Measurements from ENCODE around the gene CCDC192.
"Not testable (repeated sequence)": the region's sequence is repeated elsewhere in the genome, so short reads cannot be mapped to it uniquely, and the experiment has no call there.

The CCDC192 gene

DNA sequence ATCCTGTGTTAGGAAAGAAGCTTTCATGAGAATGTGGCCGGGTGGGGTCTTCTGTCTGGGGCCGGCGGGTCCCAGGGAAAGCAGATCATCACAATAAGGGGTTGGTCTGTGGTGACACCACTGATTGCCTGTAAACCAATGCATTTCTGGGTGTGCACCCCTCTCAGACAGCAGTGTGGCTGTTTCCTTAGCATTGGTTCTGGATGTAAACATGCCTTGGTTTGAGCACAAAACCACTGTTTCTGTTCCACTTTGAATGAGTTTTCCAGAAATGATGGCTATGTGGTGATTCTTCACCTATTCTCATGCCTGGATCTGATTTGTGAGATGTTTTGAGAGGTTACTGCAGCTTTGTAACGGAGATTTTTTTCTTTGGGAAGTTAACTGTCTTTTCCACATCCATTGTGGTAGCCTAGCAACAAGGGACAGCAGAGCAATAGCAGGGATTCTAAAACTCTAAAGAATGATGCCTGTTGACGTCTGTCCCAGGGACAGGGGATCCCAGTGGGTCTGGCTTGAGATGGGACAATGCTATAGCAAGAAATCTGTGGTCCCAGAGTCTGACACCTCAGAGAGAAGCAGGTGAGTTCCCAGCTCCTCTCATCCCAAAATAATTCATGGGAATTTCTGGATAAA is at the start of gene CCDC192:
TSS of gene CCDC192 (plus strand) at position 466 of the 636 bp plus-strand sequence. CDS start at position 521, 55 bp downstream.
- no peak for DNase-seq

- DNase-seq, result no peak
These were observed 46.4 kb upstream of the CCDC192 start for GRCh38 chr5:127656825-127657224.

DNA sequence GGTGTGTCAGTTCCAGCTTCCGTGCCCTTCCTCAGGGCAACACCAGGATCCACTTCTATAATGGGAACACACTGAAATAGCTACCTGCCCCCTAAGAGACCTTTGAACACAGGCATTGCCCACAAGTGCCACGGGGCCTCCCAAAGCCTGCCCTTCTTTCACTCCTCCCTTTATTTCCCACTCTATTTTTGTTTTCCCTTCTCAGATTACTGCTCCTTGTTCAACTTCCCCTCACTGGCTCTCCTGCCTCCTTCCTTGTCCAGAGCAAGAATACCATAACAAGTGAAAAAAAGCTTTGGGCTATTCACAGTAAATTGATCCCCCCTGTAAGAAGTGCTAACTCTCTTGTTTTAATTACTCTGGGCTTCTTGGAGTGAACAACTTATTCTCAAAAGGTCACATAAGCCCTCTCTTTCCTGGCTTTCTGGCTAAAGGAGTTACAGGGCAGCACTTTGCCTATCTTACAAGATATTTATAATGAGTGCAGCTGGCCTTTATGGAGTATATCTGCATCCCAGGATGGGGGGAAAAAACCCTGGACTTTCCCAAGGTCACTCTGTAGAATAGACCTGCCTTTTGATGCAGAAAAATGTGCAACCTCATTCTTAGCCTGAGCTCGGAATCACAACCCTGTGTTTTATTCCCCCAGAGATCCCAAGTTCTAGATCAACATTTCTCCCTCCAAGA is 43.0 kb upstream of the CCDC192 start:
- DNase-seq, result no peak

DNA sequence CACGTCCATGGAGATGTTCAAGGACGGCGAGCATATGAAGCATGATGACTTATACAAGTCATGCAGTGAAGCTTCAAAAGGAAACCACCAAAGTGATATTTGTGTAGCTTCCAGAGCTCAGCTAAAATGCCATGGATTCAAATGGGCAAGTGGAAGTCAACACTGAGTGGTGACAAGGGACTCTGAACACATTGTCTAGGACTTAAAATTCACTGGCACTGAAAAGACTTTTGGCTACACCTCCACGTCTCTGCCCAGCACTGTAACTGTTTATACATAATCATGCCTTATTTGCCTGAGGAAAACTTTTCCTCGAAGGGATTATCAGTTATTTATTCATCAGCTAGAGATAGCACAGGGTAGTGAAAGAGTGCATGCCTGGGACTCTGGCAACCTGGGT is 39.1 kb upstream of the CCDC192 start:
- no peak for DNase-seq

- no peak for DNase-seq
These were observed 37.5 kb upstream of the CCDC192 start for GRCh38 chr5:127665641-127666040.

DNA sequence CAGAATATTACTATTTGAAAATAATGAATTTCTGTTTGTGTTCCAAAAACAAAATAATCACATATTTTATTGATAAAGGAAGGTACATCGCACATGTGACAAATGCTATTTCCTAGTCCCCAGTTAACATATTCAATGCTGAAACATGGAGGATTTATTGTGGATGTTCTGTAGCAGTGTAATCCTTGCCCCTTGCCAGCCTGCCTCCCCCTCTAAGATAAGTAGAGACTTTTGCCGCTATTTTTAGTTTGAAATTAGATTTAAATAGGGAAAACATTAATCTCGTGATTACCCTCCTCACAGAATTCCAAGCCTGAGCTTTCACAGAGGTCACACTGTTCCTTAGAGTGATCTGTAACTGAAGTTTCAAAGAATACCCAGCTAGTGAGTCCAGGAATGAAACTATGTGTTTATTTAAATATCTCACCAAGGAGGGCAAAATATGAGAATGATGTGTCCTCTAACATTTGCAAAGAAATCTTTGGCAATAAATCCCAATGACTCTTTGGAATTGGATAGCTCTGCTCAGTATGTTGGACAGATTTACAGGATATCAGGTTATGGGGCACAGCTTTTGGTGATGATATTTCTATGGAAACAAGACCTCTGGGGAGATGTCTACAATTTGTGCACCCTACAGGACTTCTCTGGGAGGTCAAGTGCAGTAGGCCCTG is 37.0 kb upstream of the CCDC192 start:
- no peak for DNase-seq

DNA sequence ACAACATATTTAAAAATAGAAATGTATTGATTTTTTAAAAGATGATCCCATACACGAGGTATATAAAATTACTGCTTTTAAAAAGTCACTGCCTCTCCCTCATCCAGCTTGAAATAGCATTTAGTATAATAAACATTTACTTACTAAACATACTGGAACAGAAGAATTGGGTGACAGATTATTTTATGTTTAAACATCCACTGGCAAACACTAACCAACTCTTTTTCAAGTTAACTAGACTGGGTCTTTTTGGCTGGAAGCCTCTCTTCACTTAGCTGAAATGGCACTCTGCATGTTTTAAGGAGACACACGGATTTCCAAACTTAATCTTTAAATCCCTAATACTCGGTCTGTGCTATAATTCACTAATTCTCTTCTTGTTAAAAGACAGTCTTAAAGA is 35.3 kb upstream of the CCDC192 start:
- DNase-seq, result no peak

- no peak for DNase-seq
These were observed 32.0 kb upstream of the CCDC192 start for GRCh38 chr5:127671218-127671617.

DNA sequence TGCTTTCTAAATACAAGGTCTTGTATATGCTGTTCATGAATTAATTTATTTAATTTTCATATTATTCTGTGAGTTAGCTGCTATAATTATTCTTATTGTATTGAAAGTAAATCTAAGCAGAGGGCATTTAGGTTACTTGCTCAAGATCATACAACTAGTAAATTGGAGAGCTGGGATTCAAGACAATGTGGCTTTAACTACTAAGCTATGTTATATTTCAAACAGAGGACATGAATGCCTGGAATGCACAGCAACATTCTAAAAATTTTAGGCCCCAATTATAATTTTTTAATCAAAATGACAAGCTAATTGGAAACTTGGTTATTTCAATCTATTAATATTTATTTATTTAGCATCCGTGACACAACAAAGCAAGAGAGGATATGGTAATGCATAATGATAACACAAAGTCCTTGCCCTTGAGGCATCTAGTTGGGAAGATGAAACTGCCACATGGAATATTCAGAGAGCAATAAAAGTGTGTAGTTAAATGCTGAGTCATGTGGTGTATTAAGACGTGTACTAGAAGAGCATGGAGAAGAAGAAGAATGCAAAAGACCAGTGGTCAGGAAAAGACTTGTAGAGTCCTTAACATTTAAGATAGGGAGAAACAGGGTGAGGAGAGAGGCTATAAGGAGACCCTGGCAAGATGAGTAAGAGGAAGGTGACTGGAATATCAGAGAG is 29.9 kb upstream of the CCDC192 start:
- no peak for DNase-seq

- DNase-seq, result not testable (repeated sequence)
These were observed 26.2 kb upstream of the CCDC192 start for GRCh38 chr5:127676951-127677350.

DNA sequence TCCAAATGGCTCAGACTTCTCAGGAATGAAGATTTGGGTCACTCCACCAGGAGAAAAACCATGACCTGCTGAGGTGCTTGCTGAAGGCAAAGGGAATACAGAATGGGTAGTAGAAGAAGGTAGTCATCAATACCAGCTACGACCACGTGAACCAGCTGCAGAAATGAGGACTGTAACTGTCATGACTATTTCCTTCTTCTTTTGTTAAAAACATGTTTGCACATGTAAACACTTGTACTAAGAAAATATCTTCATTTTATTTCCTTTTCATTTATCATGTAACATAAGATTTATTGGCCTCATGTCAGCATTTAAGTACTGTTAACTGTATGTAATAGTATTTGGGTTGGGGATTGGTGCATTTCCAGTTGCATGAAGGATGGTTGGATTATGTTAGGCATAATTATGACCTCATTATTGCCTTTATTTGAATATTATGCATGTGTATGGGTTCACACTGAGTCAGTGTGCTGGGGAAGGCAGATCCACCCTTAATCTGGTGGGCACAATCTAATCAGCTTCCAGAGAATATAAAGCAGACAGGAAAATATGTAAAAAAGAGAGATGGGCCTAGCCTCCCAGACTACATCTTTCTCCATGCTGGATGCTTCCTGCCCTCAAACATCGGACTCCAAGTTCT is 23.4 kb upstream of the CCDC192 start:
- DNase-seq, result not testable (repeated sequence)

DNA sequence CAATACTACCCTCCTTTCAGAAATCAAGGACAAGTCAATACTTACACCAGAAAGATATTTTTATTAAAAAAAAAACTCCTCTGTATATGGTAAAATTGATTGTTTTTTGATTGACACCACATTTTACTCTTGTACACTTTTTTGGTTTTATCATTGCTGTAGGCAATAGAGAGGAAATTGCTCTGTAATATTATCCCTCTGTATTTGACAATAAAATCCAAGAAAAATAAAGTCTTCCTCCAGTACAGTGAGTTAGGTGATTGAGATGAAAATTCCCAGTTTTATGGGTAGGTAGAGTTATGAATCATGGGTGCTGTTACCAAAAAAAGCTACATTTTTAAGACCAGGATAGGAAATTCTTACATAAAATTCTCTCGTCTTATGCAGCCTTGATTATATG is 22.6 kb upstream of the CCDC192 start:
- DNase-seq, result no peak

DNA sequence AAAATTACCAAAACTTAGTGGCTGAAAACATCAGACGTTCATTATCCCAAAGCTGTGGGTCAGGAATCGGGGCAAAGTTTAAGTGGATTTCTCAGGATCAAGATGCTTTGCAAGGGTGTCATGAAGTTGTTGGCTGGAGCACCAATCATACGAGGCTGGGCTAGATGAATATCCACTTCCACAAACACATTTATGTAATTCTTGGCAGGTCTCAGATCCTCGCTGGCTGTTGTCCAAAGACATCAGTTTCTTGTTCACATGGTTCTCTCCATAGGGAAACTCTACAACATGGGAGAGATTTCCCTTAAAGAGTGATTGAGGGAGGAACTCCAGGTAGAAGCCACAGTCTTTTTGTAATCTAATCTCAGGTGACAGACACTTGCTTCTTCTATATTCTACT is 20.2 kb upstream of the CCDC192 start:
- no peak for DNase-seq

- DNase-seq, result no peak
These were observed 18.3 kb upstream of the CCDC192 start for GRCh38 chr5:127684726-127685467.

DNA sequence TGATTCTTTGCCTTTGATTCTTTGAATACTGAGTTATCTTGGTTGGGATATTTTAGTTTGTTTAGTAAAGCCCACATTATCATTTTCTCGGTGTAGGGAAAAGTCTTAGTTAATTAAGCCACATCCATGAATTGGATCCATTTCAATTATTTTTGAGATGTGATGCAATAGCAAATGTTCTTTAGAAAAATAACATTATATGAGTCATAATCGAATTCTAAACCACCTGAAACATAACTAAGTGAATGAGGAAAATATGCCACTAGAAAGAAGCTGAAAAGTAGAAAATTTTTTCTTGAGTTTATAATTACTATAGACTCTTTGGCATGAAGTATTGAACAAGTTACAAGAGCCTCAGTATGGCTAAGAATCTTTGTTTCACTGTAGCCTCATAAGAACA is 17.5 kb upstream of the CCDC192 start:
- no peak for DNase-seq

DNA sequence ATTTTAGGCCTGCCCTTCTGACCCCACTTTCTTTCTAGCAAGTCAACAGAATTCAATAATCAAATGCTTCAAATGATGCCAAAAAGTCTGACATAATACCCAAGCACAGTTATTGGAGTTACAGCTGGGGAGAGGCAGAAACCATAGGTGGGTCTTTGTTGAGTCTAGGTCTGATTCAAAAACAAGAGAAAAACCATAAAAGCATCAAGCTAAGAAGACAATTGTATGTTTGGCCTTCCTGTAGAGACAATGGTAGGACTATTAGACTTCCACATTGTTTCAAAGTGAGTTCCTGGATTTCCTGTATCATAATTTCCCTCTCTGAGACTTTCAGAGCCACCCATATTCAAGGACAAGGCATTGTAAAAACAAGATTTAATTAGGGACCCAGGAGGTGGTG is 16.8 kb upstream of the CCDC192 start:
- no peak for DNase-seq

DNA sequence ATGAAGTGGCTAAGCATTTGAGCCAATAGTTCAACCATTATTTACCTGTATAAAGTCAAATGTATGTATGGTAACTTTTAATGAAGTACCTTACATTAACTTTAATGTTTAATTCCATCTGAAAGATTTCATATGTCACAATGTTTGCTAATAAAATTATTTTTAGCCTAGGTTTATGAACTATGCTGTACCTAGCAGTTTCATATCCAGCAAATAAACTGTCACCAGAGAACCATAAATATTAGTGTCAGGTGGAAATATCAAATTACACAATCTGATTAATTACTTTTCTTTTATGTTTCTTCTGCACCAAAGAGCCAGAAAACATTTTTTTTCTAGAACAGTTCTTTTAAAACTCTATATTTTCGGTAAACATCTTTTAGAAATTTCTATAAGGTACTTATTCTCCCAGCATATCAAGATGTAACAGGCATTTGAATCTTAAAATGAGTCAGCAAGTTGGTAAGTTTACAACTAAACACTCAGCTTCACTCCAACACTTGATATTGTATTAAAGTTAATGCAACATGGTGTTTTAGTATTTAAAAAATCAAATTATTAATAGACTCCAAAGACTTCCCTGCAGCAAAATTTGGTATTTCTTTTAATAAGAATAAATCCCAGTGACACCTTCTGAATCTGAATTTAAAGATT is 8.5 kb upstream of the CCDC192 start:
- no peak for DNase-seq

- DNase-seq, result no peak
These were observed 7.8 kb upstream of the CCDC192 start for GRCh38 chr5:127695346-127695745.

DNA sequence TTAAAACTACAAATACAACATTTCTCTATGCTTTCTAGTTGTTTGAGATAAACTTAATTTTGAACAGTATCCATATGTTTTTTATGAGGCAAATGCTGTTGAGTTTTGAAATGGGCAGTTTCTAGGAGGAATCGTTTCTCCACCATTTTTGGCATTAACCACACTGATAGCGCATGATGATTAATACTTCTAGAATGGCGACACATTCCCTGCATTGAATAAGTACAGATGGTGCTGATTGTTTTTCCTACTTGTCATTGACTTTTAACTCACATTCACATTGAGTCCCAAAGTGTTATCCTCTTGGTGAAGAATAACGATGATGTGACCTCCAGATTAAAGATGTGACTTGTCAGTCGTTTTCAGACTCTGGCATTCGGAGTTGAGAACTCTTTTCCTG is 6.5 kb upstream of the CCDC192 start:
- no peak for DNase-seq

GRCh38 chr5:127697894-127698600 is 5.1 kb upstream of the CCDC192 start:
- no peak for DNase-seq

GRCh38 chr5:127699416-127699815 is 3.8 kb upstream of the CCDC192 start:
- DNase-seq, result no peak
